ENCODE measurements around the gene RAB6A. TPM values are rescaled to one million over a fixed set of nuclear protein-coding genes. Genes with fewer than 3 reads are reported as not detected.

The RAB6A gene
- total and polyA plus RNA-seq, 10 of the 15 experiments (the other 5 are each of a cell fraction or from before 2014, with no cell fraction given) = 9.8 to 107 (median 34.1) TPM

- TF ChIP-seq FOXM1 (IDR thresholded peaks at IDR 0.05; ENCODE audit: low read depth, low read length) (0 out of 2 replicates have a peak, but pooled peaks have one; percentile 18), SRF (IDR thresholded peaks at IDR 0.05; ENCODE audit: low read depth in 2 of 2, low read length in 2 of 2) (peak in 1 of 2 experiments; percentile 59; a peak in 2 of 4 replicates), MTA2 (IDR thresholded peaks at IDR 0.05; ENCODE audit: low read depth) (peak; percentile 63; the same call in 1 of the 2 replicates), E2F8 (IDR thresholded peaks at IDR 0.05; ENCODE audit: low read depth, partially characterized antibody) (peak; percentile 93), IRF3 (IDR thresholded peaks at IDR 0.05) (no peak), LARP7 (IDR thresholded peaks at IDR 0.05) (peak; percentile 97), EP300 (IDR thresholded peaks at IDR 0.05; ENCODE audit: borderline replicate concordance in 1 of 2, control insufficient read depth in 1 of 2, low read depth in 2 of 2, low read length in 2 of 2) (0 out of 4 replicates have a peak, but pooled peaks of 1 of the 2 experiments have one; percentile 7), CBX3 (IDR thresholded peaks at IDR 0.05; ENCODE audit: borderline replicate concordance, low read depth) (no peak), CEBPB (IDR thresholded peaks at IDR 0.05; ENCODE audit: borderline replicate concordance in 1 of 2, low read depth in 2 of 2, low read length in 2 of 2) (no peak), RAD51 (IDR thresholded peaks at IDR 0.05) (no peak), IRF4 (IDR thresholded peaks at IDR 0.05; ENCODE audit: low read depth, low read length) (peak; percentile 50), PML (IDR thresholded peaks at IDR 0.05; ENCODE audit: low read length) (peak; percentile 91), PAX5 (IDR thresholded peaks at IDR 0.05; ENCODE audit: borderline replicate concordance, low read depth, low read length) (no peak), ZNF384 (IDR thresholded peaks at IDR 0.05; ENCODE audit: borderline replicate concordance, low read depth, low read length) (0 out of 2 replicates have a peak, but pooled peaks have one; percentile 34), ZNF592 (IDR thresholded peaks at IDR 0.05) (no peak), YBX1 (IDR thresholded peaks at IDR 0.05) (no peak), BHLHE40 (IDR thresholded peaks at IDR 0.05; ENCODE audit: borderline replicate concordance in 1 of 2, low read depth in 2 of 2, low read length in 1 of 2) (peak; percentile 46 to 84; a peak in 3 of 4 replicates), PKNOX1 (IDR thresholded peaks at IDR 0.05) (peak; percentile 72), PAX8 (IDR thresholded peaks at IDR 0.05) (peak; percentile 57), ASH2L (IDR thresholded peaks at IDR 0.05; ENCODE audit: borderline replicate concordance, low read depth) (peak; percentile 93)
These were observed 27.0 kb upstream of the RAB6A start, which contains the start of gene MRPL48 (continued) for GRCh38 chr11:73787643-73788558.

Data from GM12878 (cell line).